ENCODE data around the gene CERS3.

The CERS3 gene

GRCh38 chr15:100373942-100374341 is 154.8 kb downstream of the CERS3 start:
- TF ChIP-seq CTCF (IDR thresholded peaks at IDR 0.05; ENCODE audit: low read length, missing control alignments), result no peak
- no peak overlapping the region for H3K4me3 ChIP-seq (replicated peaks; ENCODE audit: low read depth, low read length)
- DNase-seq (ENCODE audit: low read depth), result no peak

- no peak overlapping the region for H3K4me3 ChIP-seq (replicated peaks; ENCODE audit: low read depth, low read length)
- DNase-seq (ENCODE audit: low read depth), result no peak
- no peak for TF ChIP-seq CTCF (IDR thresholded peaks at IDR 0.05; ENCODE audit: low read length, missing control alignments)
These were observed 155.4 kb downstream of the CERS3 start for GRCh38 chr15:100373120-100373896.

GRCh38 chr15:100372739-100373119 is 156.0 kb downstream of the CERS3 start:
- no peak for DNase-seq (ENCODE audit: low read depth)
- TF ChIP-seq CTCF (IDR thresholded peaks at IDR 0.05; ENCODE audit: low read length, missing control alignments), result no peak
- no peak overlapping the region for H3K4me3 ChIP-seq (replicated peaks; ENCODE audit: low read depth, low read length)

- DNase-seq (ENCODE audit: low read depth), result no peak
- no peak for TF ChIP-seq CTCF (IDR thresholded peaks at IDR 0.05; ENCODE audit: low read length, missing control alignments)
These were observed 173.4 kb downstream of the CERS3 start for GRCh38 chr15:100355342-100355741.

GRCh38 chr15:100353449-100353848 is 175.3 kb downstream of the CERS3 start:
- TF ChIP-seq CTCF (IDR thresholded peaks at IDR 0.05; ENCODE audit: low read length, missing control alignments), result no peak
- H3K4me3 ChIP-seq (replicated peaks; ENCODE audit: low read depth, low read length), result no peak overlapping the region
- no peak for DNase-seq (ENCODE audit: low read depth)

More at GRCh38 chr15:100355342-100355741, 173.4 kb downstream of the CERS3 start:
- H3K4me3 ChIP-seq (replicated peaks; ENCODE audit: low read depth, low read length), result no peak overlapping the region

- peak overlapping the region; percentile 76 for H3K4me3 ChIP-seq (replicated peaks; ENCODE audit: low read depth, low read length)
- peak; percentile 94 for DNase-seq (ENCODE audit: low read depth)
- no peak for TF ChIP-seq CTCF (IDR thresholded peaks at IDR 0.05; ENCODE audit: low read length, missing control alignments)
These were observed 178.1 kb downstream of the CERS3 start for GRCh38 chr15:100350434-100351226.
